ENCODE results near the gene PBX4.

DNA sequence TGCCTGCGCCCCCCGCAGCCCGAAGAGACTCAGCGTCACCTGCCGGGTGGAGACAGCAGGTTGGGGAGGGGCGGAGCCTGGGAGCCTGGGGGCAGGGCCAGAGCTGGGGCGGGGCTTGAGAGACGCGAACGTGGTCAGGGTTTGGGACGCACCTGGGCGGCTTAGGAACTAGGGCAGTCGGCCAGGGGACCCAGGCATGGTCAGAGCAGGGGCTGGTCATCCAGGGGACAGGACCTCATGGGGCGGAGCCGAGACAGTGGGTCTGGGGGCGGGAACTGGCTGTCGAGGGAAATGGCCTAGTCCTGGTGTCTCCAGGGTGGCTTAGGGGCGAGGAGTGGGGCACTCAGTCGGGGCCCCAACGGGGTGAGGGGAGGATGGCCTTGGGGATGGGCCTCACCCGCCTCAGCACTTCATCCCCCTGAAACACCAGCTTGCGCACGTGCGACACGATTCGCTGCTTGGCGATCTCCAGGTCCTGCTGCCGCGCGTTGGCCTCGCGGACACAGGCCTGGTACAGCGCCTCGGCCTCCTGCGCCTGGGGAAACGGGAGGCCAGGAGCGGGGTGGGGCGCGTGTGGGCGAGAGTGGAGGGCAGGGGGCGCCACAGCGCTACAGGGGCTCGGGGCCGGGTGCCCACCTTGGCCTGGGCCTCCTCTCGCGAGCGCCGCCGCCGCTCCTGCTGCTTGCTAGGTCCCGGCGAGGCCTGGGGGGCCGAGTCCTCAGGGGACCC is 19.2 kb upstream of the PBX4 start:
- TF ChIP-seq, protein P1, sequence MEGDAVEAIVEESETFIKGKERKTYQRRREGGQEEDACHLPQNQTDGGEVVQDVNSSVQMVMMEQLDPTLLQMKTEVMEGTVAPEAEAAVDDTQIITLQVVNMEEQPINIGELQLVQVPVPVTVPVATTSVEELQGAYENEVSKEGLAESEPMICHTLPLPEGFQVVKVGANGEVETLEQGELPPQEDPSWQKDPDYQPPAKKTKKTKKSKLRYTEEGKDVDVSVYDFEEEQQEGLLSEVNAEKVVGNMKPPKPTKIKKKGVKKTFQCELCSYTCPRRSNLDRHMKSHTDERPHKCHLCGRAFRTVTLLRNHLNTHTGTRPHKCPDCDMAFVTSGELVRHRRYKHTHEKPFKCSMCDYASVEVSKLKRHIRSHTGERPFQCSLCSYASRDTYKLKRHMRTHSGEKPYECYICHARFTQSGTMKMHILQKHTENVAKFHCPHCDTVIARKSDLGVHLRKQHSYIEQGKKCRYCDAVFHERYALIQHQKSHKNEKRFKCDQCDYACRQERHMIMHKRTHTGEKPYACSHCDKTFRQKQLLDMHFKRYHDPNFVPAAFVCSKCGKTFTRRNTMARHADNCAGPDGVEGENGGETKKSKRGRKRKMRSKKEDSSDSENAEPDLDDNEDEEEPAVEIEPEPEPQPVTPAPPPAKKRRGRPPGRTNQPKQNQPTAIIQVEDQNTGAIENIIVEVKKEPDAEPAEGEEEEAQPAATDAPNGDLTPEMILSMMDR (IDR thresholded peaks at IDR 0.05; ENCODE audit: low read length): peak; percentile 4; the same call in 1 of the 2 replicates
- TF ChIP-seq EZH2 (IDR thresholded peaks at IDR 0.05; ENCODE audit: borderline replicate concordance, low read length): no peak

Data from OCI-LY1 (cell line).